ENCODE data around the gene APBB1IP.

- no peak for TF ChIP-seq CTCF (IDR thresholded peaks at IDR 0.05)
- TF ChIP-seq POLR2AphosphoS5 (IDR thresholded peaks at IDR 0.05), result no peak
- no peak for TF ChIP-seq POLR2A (IDR thresholded peaks at IDR 0.05)
Observed at GRCh38 chr10:26612151-26612915, 174.2 kb downstream of the APBB1IP start.
